Gastrocnemius medialis (tissue), 4 donors: Measurements from ENCODE around the gene TYW1B.
"Not testable (repeated sequence)": the region's sequence is repeated elsewhere in the genome, so short reads cannot be mapped to it uniquely, and the experiment has no call there.

Source experiments
- POLR2A ChIP-seq, 2 donors: fragments of 450-650 bp; IDR thresholded peaks; one replicate each; pipeline ENCODE4 v1.6.1; 2017; ENCODE audit warnings: antibody characterized with exemption in 2 of 2, mild to moderate bottlenecking in 2 of 2, moderate library complexity in 2 of 2
- TF ChIP-seq, protein P1 (sequence below), 5 experiments: fragments of 450-650 bp in 3 of 5; fragments of 200-600 bp in 2 of 5; sonication (generic) in 2 of 5; IDR thresholded peaks in 4 of 5; conservative IDR thresholded peaks in 1 of 5; 1 replicate in 4 of 5; 2 replicates in 1 of 5; pipeline ENCODE4 v1.5.1; 2016 to 2019; ENCODE audit warnings: antibody characterized with exemption in 5 of 5, mild to moderate bottlenecking in 3 of 5, moderate library complexity in 3 of 5

DNA sequence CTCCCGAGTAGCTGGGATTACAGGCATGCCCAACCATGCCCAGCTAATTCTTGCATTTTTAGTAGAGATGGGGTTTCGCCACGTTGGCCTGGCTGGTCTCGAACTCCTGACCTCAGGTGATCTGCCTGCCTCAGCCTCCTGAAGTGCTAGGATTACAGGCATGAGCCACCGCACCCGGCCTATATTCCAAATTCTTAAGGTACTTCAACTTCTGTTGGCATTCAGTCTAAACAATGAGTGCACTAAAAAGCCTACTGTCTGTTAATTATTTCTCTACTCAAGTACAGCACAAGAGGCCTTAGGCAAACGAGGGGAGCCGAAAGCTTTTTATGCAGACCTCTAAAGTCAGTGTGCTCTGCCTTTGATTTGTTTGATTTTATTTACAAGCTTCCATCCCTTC lies 243.4 kb downstream of the TYW1B start:
- not testable (repeated sequence) for TF ChIP-seq POLR2A (IDR thresholded peaks at IDR 0.05)
- TF ChIP-seq, protein P1, sequence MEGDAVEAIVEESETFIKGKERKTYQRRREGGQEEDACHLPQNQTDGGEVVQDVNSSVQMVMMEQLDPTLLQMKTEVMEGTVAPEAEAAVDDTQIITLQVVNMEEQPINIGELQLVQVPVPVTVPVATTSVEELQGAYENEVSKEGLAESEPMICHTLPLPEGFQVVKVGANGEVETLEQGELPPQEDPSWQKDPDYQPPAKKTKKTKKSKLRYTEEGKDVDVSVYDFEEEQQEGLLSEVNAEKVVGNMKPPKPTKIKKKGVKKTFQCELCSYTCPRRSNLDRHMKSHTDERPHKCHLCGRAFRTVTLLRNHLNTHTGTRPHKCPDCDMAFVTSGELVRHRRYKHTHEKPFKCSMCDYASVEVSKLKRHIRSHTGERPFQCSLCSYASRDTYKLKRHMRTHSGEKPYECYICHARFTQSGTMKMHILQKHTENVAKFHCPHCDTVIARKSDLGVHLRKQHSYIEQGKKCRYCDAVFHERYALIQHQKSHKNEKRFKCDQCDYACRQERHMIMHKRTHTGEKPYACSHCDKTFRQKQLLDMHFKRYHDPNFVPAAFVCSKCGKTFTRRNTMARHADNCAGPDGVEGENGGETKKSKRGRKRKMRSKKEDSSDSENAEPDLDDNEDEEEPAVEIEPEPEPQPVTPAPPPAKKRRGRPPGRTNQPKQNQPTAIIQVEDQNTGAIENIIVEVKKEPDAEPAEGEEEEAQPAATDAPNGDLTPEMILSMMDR (IDR thresholded peaks at IDR 0.05 in 4 of 5, conservative IDR thresholded peaks at IDR 0.05 in 1 of 5) = not testable (repeated sequence)
